A549 (cell line): Measurements from ENCODE around the gene SPRR4. TPM values are rescaled to one million over a fixed set of nuclear protein-coding genes. Genes with fewer than 3 reads are reported as not detected.

Experiments used
- ATAC-seq, 2 experiments: fragments of 200-7000 bp in 1 of 2; fragments of >200 bp in 1 of 2; cut with Nextera tagmentation in 1 of 2; cut with Tn5 transposase in 1 of 2; 3 replicates each; pipeline versions ENCODE4 v1.8.0 to v1.9.1; 2018 to 2020; ENCODE audit warnings: mild to moderate bottlenecking in 1 of 2, moderate library complexity in 1 of 2
- CTCF ChIA-PET: fragments of 300-600 bp; sonication (Branson Sonifier 250); formaldehyde crosslinking; extraction: SDS; loops from one replicate; lab custom pipeline; 2021; ENCODE audit warnings: antibody characterized with exemption, inconsistent platforms; lab: Yijun Ruan, JAX
- POLR2A ChIA-PET: fragments of 350-600 bp; formaldehyde crosslinking; extraction: SDS; loops from one replicate; lab custom pipeline; 2021; ENCODE audit warnings: antibody characterized with exemption, inconsistent platforms; lab: Yijun Ruan, JAX
- DNase-seq, 2 experiments: peaks; one replicate each; pipeline versions ENCODE4 v3.0.0 to v3.0.0-alpha.2; 2011 to 2016; ENCODE audit warnings: low read depth in 1 of 2, low spot score in 1 of 2
- FAIRE-seq: peaks from 2 replicates; lab custom pipeline; 2011; peaks lifted over from hg19 to GRCh38; lab: Jason Lieb, UNC
- H3K27ac ChIP-seq, 2 experiments: fragments of >200 bp; sonication (Bioruptor Twin); formaldehyde crosslinking; 3 replicates each; pipeline ENCODE4 v1.5.1; 2016 to 2017
- H3K4me1 ChIP-seq: fragments of >200 bp; sonication (Bioruptor Twin); formaldehyde crosslinking; 3 replicates; pipeline ENCODE4 v1.6.1; 2016
- H3K4me2 ChIP-seq: fragments of >200 bp; sonication (Bioruptor Twin); formaldehyde crosslinking; 3 replicates; pipeline ENCODE4 v1.6.1; 2016
- H3K4me3 ChIP-seq: fragments of >200 bp; sonication (Bioruptor Twin); formaldehyde crosslinking; 3 replicates; pipeline ENCODE4 v1.5.1; 2016
- H3K9me3 ChIP-seq: fragments of >200 bp; sonication (Bioruptor Twin); formaldehyde crosslinking; 3 replicates; pipeline ENCODE4 v1.6.1; 2016
- CBX8 ChIP-seq: fragments of 200-600 bp; sonication (generic); IDR thresholded peaks from 2 replicates; pipeline ENCODE4 v1.6.1; 2016
- CEBPB ChIP-seq, 2 experiments: fragments of >200 bp in 1 of 2; sonication (Bioruptor Twin) in 1 of 2; formaldehyde crosslinking in 1 of 2; IDR thresholded peaks; 2 replicates each; pipeline ENCODE4 v1.6.1; 2012 to 2016
- EHF ChIP-seq: fragments of 250-450 bp; sonication (Bioruptor Pico); IDR thresholded peaks from 2 replicates; pipeline ENCODE4 v1.5.0; 2020; ENCODE audit warnings: mild to moderate bottlenecking
- HES2 ChIP-seq: fragments of >200 bp; sonication (Bioruptor Twin); formaldehyde crosslinking; IDR thresholded peaks from 2 replicates; pipeline ENCODE4 v1.6.1; 2016
- JUNB ChIP-seq: fragments of >200 bp; sonication (Bioruptor Twin); formaldehyde crosslinking; IDR thresholded peaks from 2 replicates; pipeline ENCODE4 v1.6.1; 2016
- KDM5A ChIP-seq: fragments of 200-600 bp; sonication (generic); IDR thresholded peaks from 2 replicates; pipeline ENCODE4 v1.6.1; 2016; ENCODE audit warnings: antibody characterized with exemption, mild to moderate bottlenecking
- MYC ChIP-seq: IDR thresholded peaks from 2 replicates; pipeline ENCODE4 v1.6.1; 2012; ENCODE audit warnings: mild to moderate bottlenecking, inconsistent platforms, low read length, improper control_type of control experiment, borderline replicate concordance
- NFE2L2 ChIP-seq: fragments of 150-350 bp; conservative IDR thresholded peaks from 2 replicates; pipeline ENCODE4 v1.6.1; 2014; ENCODE audit warnings: low read length
- NPAS2 ChIP-seq: fragments of 250-450 bp; sonication (Bioruptor Pico); IDR thresholded peaks from 2 replicates; pipeline ENCODE4 v1.8.0; 2022; ENCODE audit warnings: mild to moderate bottlenecking, moderate library complexity, borderline replicate concordance
- NR3C1 ChIP-seq: fragments of >200 bp; sonication (Bioruptor Twin); formaldehyde crosslinking; IDR thresholded peaks from 3 replicates; pipeline ENCODE4 v1.6.1; 2017
- PHF8 ChIP-seq: fragments of 200-600 bp; sonication (generic); IDR thresholded peaks from 2 replicates; pipeline ENCODE4 v1.6.1; 2016; ENCODE audit warnings: low read depth, mild to moderate bottlenecking, antibody characterized with exemption, moderate library complexity, borderline replicate concordance
- POLR2AphosphoS2 ChIP-seq: conservative IDR thresholded peaks from 2 replicates; pipeline ENCODE4 v1.6.1; 2012; ENCODE audit warnings: low read length, improper control_type of control experiment, inconsistent platforms
- RAD21 ChIP-seq, 2 experiments: fragments of >200 bp in 1 of 2; sonication (Bioruptor Twin) in 1 of 2; formaldehyde crosslinking in 1 of 2; IDR thresholded peaks in 1 of 2; conservative IDR thresholded peaks in 1 of 2; 2 replicates in 1 of 2; 3 replicates in 1 of 2; pipeline ENCODE4 v1.6.1; 2012 to 2018; ENCODE audit warnings: inconsistent platforms in 1 of 2
- RFX5 ChIP-seq: fragments of 450-650 bp; IDR thresholded peaks from 2 replicates; pipeline ENCODE4 v1.7.1; 2014; ENCODE audit warnings: antibody characterized with exemption, mild to moderate bottlenecking, moderate library complexity
- RNF2 ChIP-seq: fragments of 200-600 bp; sonication (generic); IDR thresholded peaks from 2 replicates; pipeline ENCODE4 v1.6.1; 2016; ENCODE audit warnings: low read depth, mild to moderate bottlenecking, antibody characterized with exemption, moderate library complexity, borderline replicate concordance
- SMC3 ChIP-seq: fragments of >200 bp; sonication (Bioruptor Twin); formaldehyde crosslinking; IDR thresholded peaks from 3 replicates; pipeline ENCODE4 v1.6.1; 2018; ENCODE audit warnings: inconsistent platforms
- SREBF2 ChIP-seq: fragments of 450-650 bp; IDR thresholded peaks from 2 replicates; pipeline ENCODE4 v1.6.1; 2014; ENCODE audit warnings: mild to moderate bottlenecking, moderate library complexity
- TFCP2L1 ChIP-seq: fragments of 250-450 bp; sonication (Bioruptor Pico); IDR thresholded peaks from 2 replicates; pipeline ENCODE4 v1.5.0; 2021; ENCODE audit warnings: mild to moderate bottlenecking
- TP53 ChIP-seq: fragments of 250-450 bp; sonication (Bioruptor Pico); IDR thresholded peaks from 2 replicates; pipeline ENCODE4 v1.5.0; 2021; ENCODE audit warnings: mild to moderate bottlenecking, moderate library complexity
- USF2 ChIP-seq: fragments of 450-650 bp; IDR thresholded peaks from 2 replicates; pipeline ENCODE4 v1.6.1; 2014; ENCODE audit warnings: antibody characterized with exemption
- ZNF302 ChIP-seq: fragments of 250-450 bp; sonication (Bioruptor Pico); IDR thresholded peaks from 2 replicates; pipeline ENCODE4 v1.9.0; 2021; ENCODE audit warnings: inconsistent platforms, mild to moderate bottlenecking, moderate library complexity
- WGBS: methylation state at CpG from one replicate; pipeline ENCODE4 v1.1.6; 2017; ENCODE audit errors: missing lambda C conversion rate; 5-methylcytosine and 5-hydroxymethylcytosine counted together
- polyA plus RNA-seq, 4 experiments: library from polyadenylated mRNA; depleted of rRNA in 3 of 4; stranded (reverse); fragments of >200 nt; fragmentation: RNase III in 1 of 4; extraction: RNeasy Plus Mini Kit Qiagen cat#74134 plus additional on column Dnase treatment in 1 of 4; gene quantifications; 2 replicates in 3 of 4; 3 replicates in 1 of 4; pipeline ENCODE4 v1.2.3, GENCODE V29; 2011 to 2017
- TF ChIP-seq, protein P1 (sequence below): IDR thresholded peaks from 2 replicates; pipeline ENCODE4 v1.6.1; 2012
- TF ChIP-seq, protein P2 (sequence below): fragments of >200 bp; sonication (Bioruptor Twin); formaldehyde crosslinking; IDR thresholded peaks from 3 replicates; pipeline ENCODE4 v1.5.1; 2016
- TF ChIP-seq, protein P3 (sequence below): fragments of >200 bp; sonication (Bioruptor Twin); formaldehyde crosslinking; IDR thresholded peaks from 3 replicates; pipeline ENCODE4 v1.6.1; 2016

The SPRR4 gene
- polyA plus RNA-seq, 2 of the 4 experiments (the other 2 are of a cell fraction), result not detected

DNA sequence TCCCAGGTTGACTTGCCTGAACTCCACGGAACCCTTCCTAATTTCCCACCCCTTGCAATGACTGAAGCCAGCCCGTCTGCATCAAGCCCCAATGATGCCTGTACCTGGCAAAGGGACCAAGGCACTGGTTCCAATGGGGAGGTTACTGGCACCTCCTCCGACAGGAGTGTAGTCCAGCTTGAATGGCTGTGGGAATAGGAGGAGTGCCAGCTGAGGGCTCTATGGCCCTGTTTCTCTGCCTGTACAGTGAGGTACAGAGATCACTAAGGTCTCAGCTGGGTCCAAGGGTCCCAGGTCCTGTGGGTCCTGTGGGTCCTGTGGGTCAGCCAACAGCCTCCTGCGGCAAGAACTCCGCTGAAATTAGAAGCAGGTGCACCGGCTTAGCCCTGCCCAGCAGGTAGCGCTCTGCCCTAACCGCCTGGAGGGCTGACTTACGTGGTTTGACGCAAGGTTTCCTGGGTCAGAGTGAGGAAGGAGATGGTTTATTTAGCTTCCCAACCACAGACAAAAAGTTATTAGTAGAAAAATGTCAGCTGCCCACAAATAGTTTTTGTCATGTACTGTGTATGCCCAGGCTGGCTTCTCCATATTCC is 9.9 kb upstream of the SPRR4 start:
- TF ChIP-seq RAD21 (conservative IDR thresholded peaks at IDR 0.05 in 1 of 2, IDR thresholded peaks at IDR 0.05 in 1 of 2) (0 out of 5 replicates have a peak, but pooled peaks of 1 of the 2 experiments have one; percentile 19), SREBF2 (no peak)
- CTCF ChIA-PET, result interaction anchor here (0.7 to 1.3 kb wide), 3 partner anchors 15 to 233 kb away, joined by 3 to 4 read pairs (median 3); no protein-coding TSS in a partner anchor
- FAIRE-seq, result no peak
- no peak overlapping the region for H3K4me3 ChIP-seq
- 16% methylated on average over 9 of the region's 10 CpGs for WGBS
- ATAC-seq, result peak in 1 of 2 experiments; percentile 39; a peak in 2 of 6 replicates
- no peaks in the 10 kb centered on the region for H3K4me1 ChIP-seq
- no peaks in the 10 kb centered on the region for H3K9me3 ChIP-seq
- POLR2A ChIA-PET, result no interaction called here
- H3K27ac ChIP-seq, result no peak overlapping the region
- no peak for DNase-seq
- no peak overlapping the region for H3K4me2 ChIP-seq

GRCh38 chr1:152961226-152961891 is 9.1 kb upstream of the SPRR4 start:
- no peak overlapping the region for H3K4me2 ChIP-seq
- FAIRE-seq (no peak), DNase-seq (no peak), ATAC-seq (no peak)
- TF ChIP-seq NR3C1, result no peak
- no peak for TF ChIP-seq RNF2
- no peak for TF ChIP-seq ZNF302
- no peak for TF ChIP-seq CBX8
- TF ChIP-seq, protein P1, sequence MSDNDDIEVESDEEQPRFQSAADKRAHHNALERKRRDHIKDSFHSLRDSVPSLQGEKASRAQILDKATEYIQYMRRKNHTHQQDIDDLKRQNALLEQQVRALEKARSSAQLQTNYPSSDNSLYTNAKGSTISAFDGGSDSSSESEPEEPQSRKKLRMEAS, result no peak
- TF ChIP-seq MYC, result no peak
- TF ChIP-seq POLR2AphosphoS2, result no peak
- no peak for TF ChIP-seq CEBPB (IDR thresholded peaks at IDR 0.05)
- no peak for TF ChIP-seq TFCP2L1 (CRISPR knock-in tag)
- no peak for TF ChIP-seq KDM5A
- TF ChIP-seq, protein P2, sequence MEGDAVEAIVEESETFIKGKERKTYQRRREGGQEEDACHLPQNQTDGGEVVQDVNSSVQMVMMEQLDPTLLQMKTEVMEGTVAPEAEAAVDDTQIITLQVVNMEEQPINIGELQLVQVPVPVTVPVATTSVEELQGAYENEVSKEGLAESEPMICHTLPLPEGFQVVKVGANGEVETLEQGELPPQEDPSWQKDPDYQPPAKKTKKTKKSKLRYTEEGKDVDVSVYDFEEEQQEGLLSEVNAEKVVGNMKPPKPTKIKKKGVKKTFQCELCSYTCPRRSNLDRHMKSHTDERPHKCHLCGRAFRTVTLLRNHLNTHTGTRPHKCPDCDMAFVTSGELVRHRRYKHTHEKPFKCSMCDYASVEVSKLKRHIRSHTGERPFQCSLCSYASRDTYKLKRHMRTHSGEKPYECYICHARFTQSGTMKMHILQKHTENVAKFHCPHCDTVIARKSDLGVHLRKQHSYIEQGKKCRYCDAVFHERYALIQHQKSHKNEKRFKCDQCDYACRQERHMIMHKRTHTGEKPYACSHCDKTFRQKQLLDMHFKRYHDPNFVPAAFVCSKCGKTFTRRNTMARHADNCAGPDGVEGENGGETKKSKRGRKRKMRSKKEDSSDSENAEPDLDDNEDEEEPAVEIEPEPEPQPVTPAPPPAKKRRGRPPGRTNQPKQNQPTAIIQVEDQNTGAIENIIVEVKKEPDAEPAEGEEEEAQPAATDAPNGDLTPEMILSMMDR, result no peak
- TF ChIP-seq NPAS2, result no peak
- no peak for TF ChIP-seq NFE2L2
- TF ChIP-seq EHF (CRISPR knock-in tag), result no peak
- no peak for TF ChIP-seq SMC3
- ChIA-PET POLR2A (no interaction called here), CTCF (no interaction called here)
- no peaks in the 10 kb centered on the region for H3K9me3 ChIP-seq
- H3K4me1 ChIP-seq, result no peaks in the 10 kb centered on the region
- H3K27ac ChIP-seq, result no peak overlapping the region
- no peak overlapping the region for H3K4me3 ChIP-seq
- WGBS, result 37% methylated on average over 7 of the region's 7 CpGs

GRCh38 chr1:152962876-152963415 is 7.5 kb upstream of the SPRR4 start:
- Histone ChIP-seq H3K4me1 (no peaks in the 10 kb centered on the region), H3K27ac (no peak overlapping the region), H3K4me2 (no peak overlapping the region), H3K4me3 (no peak overlapping the region), H3K9me3 (no peaks in the 10 kb centered on the region)
- TF ChIP-seq JUNB (no peak), SMC3 (no peak), RFX5 (no peak), USF2 (no peak), TP53 (CRISPR knock-in tag) (no peak), MYC (no peak), RAD21 (conservative IDR thresholded peaks at IDR 0.05 in 1 of 2, IDR thresholded peaks at IDR 0.05 in 1 of 2) (no peak), HES2 (no peak), PHF8 (no peak)
- TF ChIP-seq, protein P3, sequence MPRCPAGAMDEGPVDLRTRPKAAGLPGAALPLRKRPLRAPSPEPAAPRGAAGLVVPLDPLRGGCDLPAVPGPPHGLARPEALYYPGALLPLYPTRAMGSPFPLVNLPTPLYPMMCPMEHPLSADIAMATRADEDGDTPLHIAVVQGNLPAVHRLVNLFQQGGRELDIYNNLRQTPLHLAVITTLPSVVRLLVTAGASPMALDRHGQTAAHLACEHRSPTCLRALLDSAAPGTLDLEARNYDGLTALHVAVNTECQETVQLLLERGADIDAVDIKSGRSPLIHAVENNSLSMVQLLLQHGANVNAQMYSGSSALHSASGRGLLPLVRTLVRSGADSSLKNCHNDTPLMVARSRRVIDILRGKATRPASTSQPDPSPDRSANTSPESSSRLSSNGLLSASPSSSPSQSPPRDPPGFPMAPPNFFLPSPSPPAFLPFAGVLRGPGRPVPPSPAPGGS, result no peak
- ATAC-seq, result no peak
- no peak for DNase-seq
- FAIRE-seq, result no peak
- ChIA-PET POLR2A (no interaction called here), CTCF (no interaction called here)
- 0% methylated on average over 2 of the region's 2 CpGs for WGBS
